ENCODE results near the gene RIOX2. TPM values are rescaled to one million over a fixed set of nuclear protein-coding genes. Genes with fewer than 3 reads are reported as not detected.

RIOX2 gene
- total and polyA plus RNA-seq, 2 of the 13 experiments (the other 11 are each of a cell fraction or from before 2014, with no cell fraction given): 19.9 to 43.3 TPM

DNA sequence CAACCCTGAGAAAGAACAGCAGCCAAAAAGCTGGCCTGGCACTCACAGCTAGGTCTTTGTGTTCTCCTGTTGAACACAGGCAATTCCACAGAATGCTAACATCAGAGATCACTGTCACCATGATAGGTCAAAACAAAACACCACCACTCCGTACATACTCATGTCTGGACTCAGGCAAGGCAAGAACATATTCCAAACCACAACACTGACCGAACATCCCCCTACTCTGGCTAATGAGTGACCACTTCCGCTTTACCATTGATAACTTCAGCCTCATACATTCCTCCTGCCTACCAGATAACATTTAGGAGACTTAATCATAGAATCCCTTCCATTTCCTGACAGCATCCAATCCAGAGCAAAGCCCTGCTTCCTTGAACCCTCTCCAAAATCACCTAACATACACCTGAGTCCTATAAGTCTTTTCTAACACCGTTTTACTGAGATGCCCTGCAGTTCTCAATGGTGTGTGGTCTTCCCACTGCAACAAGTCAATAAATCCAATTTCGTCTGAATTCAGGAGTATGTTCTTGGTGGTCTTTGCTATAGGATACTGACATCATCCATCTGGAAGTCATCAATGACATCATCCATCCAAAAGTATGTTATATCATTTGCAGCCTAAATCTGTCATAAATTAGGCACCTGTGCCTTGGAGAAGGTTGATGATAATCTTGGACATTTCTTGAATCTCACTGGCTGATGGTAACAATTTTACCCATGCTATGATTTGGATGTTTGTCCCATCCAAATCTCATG, 23.7 kb downstream of the RIOX2 start:
- FAIRE-seq: no peak
- H3K27ac ChIP-seq (ENCODE audit: extremely low read length, insufficient read depth, low read length): no peak overlapping the region
- POLR2A ChIA-PET: no interaction called here

GRCh38 chr3:97942801-97943546, 29.3 kb downstream of the RIOX2 start:
- ChIA-PET CTCF (ENCODE audit: low intra/inter-chr PET ratio, low total read pairs) (no interaction called here), POLR2A (no interaction called here)
- H3K9ac ChIP-seq (ENCODE audit: insufficient read depth, low read depth, low read length): no peak overlapping the region
- H3K4me1 ChIP-seq (ENCODE audit: insufficient read depth, low read length): no peaks in the 10 kb centered on the region
- ATAC-seq (no peak), DNase-seq (ENCODE audit: low spot score) (no peak), FAIRE-seq (no peak)
- H2AFZ ChIP-seq (ENCODE audit: low read length): no peak overlapping the region
- peaks cover 11 to 38% of the 10 kb centered on the region in 2 experiments for H3K36me3 ChIP-seq (replicated peaks in 1 of 2; ENCODE audit: control insufficient read depth in 1 of 2, insufficient read depth in 2 of 2, low read length in 2 of 2)
- no peaks in the 10 kb centered on the region for H3K79me2 ChIP-seq (ENCODE audit: insufficient read depth, low read length)
- H3K9me3 ChIP-seq (ENCODE audit: low read length): no peaks in the 10 kb centered on the region
- TF ChIP-seq EZH2 (conservative IDR thresholded peaks at IDR 0.05; ENCODE audit: low read depth, low read length): no peak
- TF ChIP-seq ZC3H13 (CRISPR knock-in tag; IDR thresholded peaks at IDR 0.05): no peak
- peak; percentile 72 for TF ChIP-seq BCL6 (CRISPR knock-in tag; IDR thresholded peaks at IDR 0.05)
- in situ Hi-C loops (cut with HindIII; ENCODE audit: extremely low pct_ligation_motif_present, low pct_unique_long_range_greater_than_20kb): no loop called here
- no peak overlapping the region for H3K27ac ChIP-seq (ENCODE audit: extremely low read length, insufficient read depth, low read length)
- WGBS (ENCODE audit: low lambda C conversion rate): 98% methylated on average over 4 of the region's 4 CpGs
- no peak overlapping the region for H3K4me2 ChIP-seq (ENCODE audit: low read depth, low read length)
- intact Hi-C loops (cut with micrococcal nuclease; ENCODE audit: unreplicated experiment): no loop called here
- no peaks in the 10 kb centered on the region for H3K27me3 ChIP-seq (ENCODE audit: control insufficient read depth in 1 of 2, insufficient read depth in 2 of 2, low read length in 2 of 2)
- no TSS peak for BruUV-seq (replicated peaks)
- no peak overlapping the region for H3K4me3 ChIP-seq (replicated peaks in 1 of 3; ENCODE audit: insufficient read depth in 1 of 3, low read depth in 2 of 3, low read length in 3 of 3)
- no peaks in the 10 kb centered on the region for H4K20me1 ChIP-seq (ENCODE audit: insufficient read depth, low read length)

More for the DNA sequence above, 23.7 kb downstream of the RIOX2 start:
- peaks cover 29 to 81% of the 10 kb centered on the region in 2 experiments for H3K36me3 ChIP-seq (replicated peaks in 1 of 2; ENCODE audit: control insufficient read depth in 1 of 2, insufficient read depth in 2 of 2, low read length in 2 of 2)
- intact Hi-C loops (cut with micrococcal nuclease; ENCODE audit: unreplicated experiment): no loop called here
- no TSS peak for BruUV-seq (replicated peaks)
- no peak for ATAC-seq
- no peak for DNase-seq (ENCODE audit: low spot score)
- no peak overlapping the region for H3K4me2 ChIP-seq (ENCODE audit: low read depth, low read length)
- no peaks in the 10 kb centered on the region for H3K4me1 ChIP-seq (ENCODE audit: insufficient read depth, low read length)
- H3K9ac ChIP-seq (ENCODE audit: insufficient read depth, low read depth, low read length): no peak overlapping the region
- no peaks in the 10 kb centered on the region for H3K9me3 ChIP-seq (ENCODE audit: low read length)
- no peaks in the 10 kb centered on the region for H3K79me2 ChIP-seq (ENCODE audit: insufficient read depth, low read length)
- in situ Hi-C loops (cut with HindIII; ENCODE audit: extremely low pct_ligation_motif_present, low pct_unique_long_range_greater_than_20kb): no loop called here
- 98% methylated on average over 5 of the region's 5 CpGs for WGBS (ENCODE audit: low lambda C conversion rate)
- no peaks in the 10 kb centered on the region for H3K27me3 ChIP-seq (ENCODE audit: control insufficient read depth in 1 of 2, insufficient read depth in 2 of 2, low read length in 2 of 2)
- TF ChIP-seq SIX4 (CRISPR knock-in tag; IDR thresholded peaks at IDR 0.05) (no peak), CREB1 (IDR thresholded peaks at IDR 0.05) (peak; percentile 69), CREB1 (CRISPR knock-in tag; IDR thresholded peaks at IDR 0.05) (no peak), RBM22 (optimal IDR thresholded peaks at IDR 0.05; ENCODE audit: low read length) (peak; percentile 17), ATF7 (IDR thresholded peaks at IDR 0.05) (peak; percentile 93), ATF7 (CRISPR knock-in tag; IDR thresholded peaks at IDR 0.05) (no peak), GTF3A (CRISPR knock-in tag; conservative IDR thresholded peaks at IDR 0.05) (no peak), PTBP1 (IDR thresholded peaks at IDR 0.05; ENCODE audit: low read depth, low read length, poor library complexity, severe bottlenecking) (no peak)
- CTCF ChIA-PET (ENCODE audit: low intra/inter-chr PET ratio, low total read pairs): no interaction called here
- H4K20me1 ChIP-seq (ENCODE audit: insufficient read depth, low read length): no peaks in the 10 kb centered on the region
- H3K4me3 ChIP-seq (replicated peaks in 1 of 3; ENCODE audit: insufficient read depth in 1 of 3, low read depth in 2 of 3, low read length in 3 of 3): no peak overlapping the region
- H2AFZ ChIP-seq (ENCODE audit: low read length): no peak overlapping the region

Data from HepG2 (cell line).